GM13977 (cell line): Measurements from ENCODE around the gene PTPRG.

Experiments used
- DNase-seq: peaks from one replicate; pipeline ENCODE4 v3.0.0; 2012; ENCODE audit warnings: low spot score
- CTCF ChIP-seq: IDR thresholded peaks from 2 replicates; pipeline ENCODE4 v1.5.1; 2012; ENCODE audit warnings: mild to moderate bottlenecking, control low read depth; ENCODE audit not compliant: insufficient read depth; ENCODE audit errors: extremely low read depth, missing control alignments
- in situ Hi-C: fragments of 300-500 bp; cut with MboI; formaldehyde crosslinking; loops from one replicate; pipeline ENCODE4 v1.12.0; 2022; ENCODE audit warnings: low sequenced_read_pairs, low pct_unique_long_range_greater_than_20kb, mixed read lengths, inconsistent platforms; ENCODE audit not compliant: unreplicated experiment

Gene PTPRG

GRCh38 chr3:62039586-62039985 is 478.2 kb downstream of the PTPRG start:
- in situ Hi-C loops, result no loop called here
- TF ChIP-seq CTCF, result no peak
- DNase-seq, result no peak

GRCh38 chr3:62041681-62042080 is 480.3 kb downstream of the PTPRG start:
- in situ Hi-C loops, result no loop called here
- TF ChIP-seq CTCF, result no peak
- no peak for DNase-seq

- in situ Hi-C loops, result no loop called here
- TF ChIP-seq CTCF, result no peak
- DNase-seq, result no peak
Measured at GRCh38 chr3:62044874-62045411, 483.6 kb downstream of the PTPRG start.

GRCh38 chr3:62046326-62046725 is 485.0 kb downstream of the PTPRG start:
- in situ Hi-C loops, result no loop called here
- no peak for TF ChIP-seq CTCF
- DNase-seq, result no peak

- no peak for TF ChIP-seq CTCF
- no peak for DNase-seq
- in situ Hi-C loops, result no loop called here
Measured at GRCh38 chr3:62048577-62048976, 487.2 kb downstream of the PTPRG start.

GRCh38 chr3:62049033-62049432 is 487.7 kb downstream of the PTPRG start:
- in situ Hi-C loops, result no loop called here
- no peak for DNase-seq
- TF ChIP-seq CTCF, result no peak

- DNase-seq, result no peak
- in situ Hi-C loops, result no loop called here
- TF ChIP-seq CTCF, result peak; percentile 29
Measured at GRCh38 chr3:62051506-62051905, 490.1 kb downstream of the PTPRG start.
